ENCODE results near the gene TBC1D3C. TPM values are rescaled to one million over a fixed set of nuclear protein-coding genes. Genes with fewer than 3 reads are reported as not detected.
"Not testable (repeated sequence)": the region's sequence is repeated elsewhere in the genome, so short reads cannot be mapped to it uniquely, and the experiment has no call there.

The TBC1D3C gene
- total RNA-seq (4.0 TPM in 1 of 2 replicates, not detected in the other), polyA plus RNA-seq (3.2 and 5.4 TPM in 2 replicates)

DNA sequence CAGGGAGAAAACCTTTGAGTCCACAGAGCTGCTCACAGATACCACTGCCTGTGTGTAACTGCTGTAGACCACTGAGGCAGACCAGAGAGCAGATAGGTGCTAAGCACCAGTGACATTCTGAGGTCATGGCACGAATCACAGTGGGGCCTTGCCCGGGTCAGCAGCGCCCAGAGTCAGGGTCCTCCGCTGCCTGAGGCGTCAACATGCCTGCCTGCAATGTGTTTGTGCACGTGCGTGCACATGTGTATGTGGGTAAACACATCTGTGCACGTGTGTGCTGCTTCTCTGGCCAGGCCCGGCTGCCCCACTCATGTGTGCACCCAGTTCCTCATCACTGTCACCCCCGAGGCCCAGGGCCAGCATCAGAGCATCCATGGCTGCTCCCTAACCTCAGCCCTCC is at the start of gene TBC1D3C:
Gene TBC1D3C (minus strand): TSS at position 101 of the 400 bp plus-strand sequence. CDS start 1,568 bp downstream, outside the sequence.
- H3K4me3 ChIP-seq; H3K4me1 ChIP-seq (ENCODE audit: low read depth); H3K36me3 ChIP-seq; H3K9me3 ChIP-seq (ENCODE audit: low read depth); H3K27ac ChIP-seq; H3K27me3 ChIP-seq; DNase-seq (ENCODE audit: low read depth in 1 of 2, low spot score in 1 of 2): not testable (repeated sequence)

GRCh38 chr17:38099262-38099661 is 30.8 kb upstream of the TBC1D3C start:
- H3K27ac ChIP-seq; H3K4me3 ChIP-seq; H3K4me1 ChIP-seq (ENCODE audit: low read depth); H3K9me3 ChIP-seq (ENCODE audit: low read depth); H3K27me3 ChIP-seq; DNase-seq (ENCODE audit: low read depth in 1 of 2, low spot score in 1 of 2); H3K36me3 ChIP-seq: not testable (repeated sequence)

DNA sequence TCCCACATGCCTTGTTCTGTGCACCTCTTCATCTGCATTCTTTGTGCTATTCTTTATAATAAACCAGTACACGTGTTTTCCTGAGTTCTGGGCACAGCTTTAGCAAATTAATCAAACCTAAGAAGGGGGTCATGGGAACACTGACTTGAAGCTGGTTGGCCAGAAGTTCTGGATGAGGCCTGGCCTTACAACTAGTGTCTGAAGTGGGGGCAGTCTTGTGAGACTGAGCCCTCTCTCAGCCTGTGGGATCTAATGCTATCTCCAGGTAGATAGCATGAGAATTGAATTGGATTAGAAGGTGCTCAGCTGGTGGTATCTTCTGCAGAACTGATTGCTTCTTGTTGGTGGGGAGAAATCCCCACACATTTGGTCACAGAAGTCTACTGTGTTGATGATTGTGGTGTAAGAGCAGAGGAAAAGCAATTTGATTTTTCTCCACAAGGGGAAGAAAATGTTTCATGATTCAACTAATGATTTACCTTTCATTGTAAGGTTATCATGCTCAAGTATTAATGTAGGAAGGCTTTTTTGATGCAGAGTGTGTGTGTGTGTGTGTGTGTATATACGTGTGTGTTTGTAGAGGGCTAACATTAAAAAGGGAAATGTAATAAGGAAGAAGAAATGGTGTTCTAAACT is 25.7 kb upstream of the TBC1D3C start:
- H3K9me3 ChIP-seq (ENCODE audit: low read depth); H3K4me1 ChIP-seq (ENCODE audit: low read depth); H3K27me3 ChIP-seq; DNase-seq (ENCODE audit: low read depth in 1 of 2, low spot score in 1 of 2); H3K27ac ChIP-seq; H3K36me3 ChIP-seq; H3K4me3 ChIP-seq: not testable (repeated sequence)

GRCh38 chr17:38088120-38088519 is 19.7 kb upstream of the TBC1D3C start:
- not testable (repeated sequence) for H3K27me3 ChIP-seq; H3K4me1 ChIP-seq (ENCODE audit: low read depth); H3K36me3 ChIP-seq; H3K9me3 ChIP-seq (ENCODE audit: low read depth); H3K4me3 ChIP-seq; DNase-seq (ENCODE audit: low read depth in 1 of 2, low spot score in 1 of 2); H3K27ac ChIP-seq

GRCh38 chr17:38087344-38087743 is 18.9 kb upstream of the TBC1D3C start:
- H3K36me3 ChIP-seq; H3K27me3 ChIP-seq; H3K4me1 ChIP-seq (ENCODE audit: low read depth); DNase-seq (ENCODE audit: low read depth in 1 of 2, low spot score in 1 of 2); H3K27ac ChIP-seq; H3K9me3 ChIP-seq (ENCODE audit: low read depth); H3K4me3 ChIP-seq: not testable (repeated sequence)

Other genes with a start within 250 kb of the TBC1D3C start
- gene TBC1D3K, start 144.2 kb downstream of the TBC1D3C start, total RNA-seq: not detected in 2 replicates
- gene TBC1D3K, start 144.2 kb downstream of the TBC1D3C start, polyA plus RNA-seq: not detected in 2 replicates
- gene TBC1D3L, start 79.6 kb downstream of the TBC1D3C start, total RNA-seq: 4.1 and 14.9 TPM in 2 replicates
- gene TBC1D3L, start 79.6 kb downstream of the TBC1D3C start, polyA plus RNA-seq: 9.4 and 9.6 TPM in 2 replicates
- gene TBC1D3D, start 64.7 kb downstream of the TBC1D3C start, total RNA-seq: 3.0 and 3.8 TPM in 2 replicates
- gene TBC1D3D, start 64.7 kb downstream of the TBC1D3C start, polyA plus RNA-seq: 0.56 and 2.5 TPM in 2 replicates
- gene TBC1D3E, start 59.3 kb upstream of the TBC1D3C start, total RNA-seq: 1.6 and 4.9 TPM in 2 replicates
- gene TBC1D3E, start 59.3 kb upstream of the TBC1D3C start, polyA plus RNA-seq: 4.6 and 6.1 TPM in 2 replicates
- not detected in 2 replicates for gene TBC1D3, start 123.9 kb upstream of the TBC1D3C start, total RNA-seq
- gene TBC1D3, start 123.9 kb upstream of the TBC1D3C start, polyA plus RNA-seq: not detected in 2 replicates
- 42.0 and 46.7 TPM in 2 replicates for gene MRPL45, start 228.5 kb upstream of the TBC1D3C start, total RNA-seq
- gene MRPL45, start 228.5 kb upstream of the TBC1D3C start, polyA plus RNA-seq: 43.5 and 49.0 TPM in 2 replicates